SH-SY5Y (cell line): ENCODE data around the gene PNPLA2.

Source experiments
- GATA2 ChIP-seq: IDR thresholded peaks from 2 replicates; pipeline ENCODE4 v1.6.1; 2011; ENCODE audit warnings: mild to moderate bottlenecking, low read depth, low read length
- GATA3 ChIP-seq: IDR thresholded peaks from 2 replicates; pipeline ENCODE4 v1.6.1; 2011; ENCODE audit warnings: low read depth, mild to moderate bottlenecking, low read length, moderate library complexity

DNA sequence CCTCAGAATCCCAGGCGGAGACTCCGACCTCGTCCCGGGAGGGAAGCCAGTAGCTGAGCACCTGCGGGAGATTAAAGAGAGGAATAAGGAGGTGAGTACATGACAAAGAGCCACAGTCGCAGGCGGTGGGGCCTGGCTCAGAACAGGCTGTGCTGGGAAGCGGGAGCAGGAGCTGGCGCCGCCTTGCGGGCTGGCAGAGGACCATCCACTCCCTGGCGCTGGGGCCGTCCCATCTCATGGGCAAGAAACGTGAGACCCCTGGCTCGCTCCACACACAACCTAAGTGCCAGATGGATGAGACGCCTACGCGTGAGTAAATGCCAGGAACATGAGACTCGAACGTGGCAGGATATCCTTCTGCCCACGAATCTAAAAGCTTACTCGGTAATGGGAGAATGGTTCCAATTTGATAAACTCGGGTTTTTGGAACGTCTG lies 35.1 kb upstream of the PNPLA2 start:
- no peak for TF ChIP-seq GATA2
- no peak for TF ChIP-seq GATA3
